Karpas-422 (cell line): ENCODE measurements around the gene LMO7. TPM values are rescaled to one million over a fixed set of nuclear protein-coding genes. Genes with fewer than 3 reads are reported as not detected.

Source experiments
- DNase-seq: peaks from one replicate; pipeline ENCODE4 v3.0.0-alpha.2; 2015
- H2AFZ ChIP-seq: fragments of 200-600 bp; sonication (generic); 2 replicates; pipeline ENCODE4 v1.6.1; 2014; ENCODE audit warnings: antibody characterized with exemption, low read length, mixed read lengths
- H3K27ac ChIP-seq: fragments of 200-600 bp; sonication (generic); 2 replicates; pipeline ENCODE4 v1.5.1; 2014; ENCODE audit warnings: mild to moderate bottlenecking, low read length, moderate library complexity
- H3K27me3 ChIP-seq: fragments of 200-600 bp; sonication (generic); 2 replicates; pipeline ENCODE4 v1.6.1; 2014; ENCODE audit warnings: low read length, mixed read lengths
- H3K36me3 ChIP-seq: fragments of 200-600 bp; sonication (generic); 2 replicates; pipeline ENCODE4 v1.6.1; 2014; ENCODE audit warnings: low read length, mixed read lengths; ENCODE audit not compliant: insufficient read depth
- H3K4me1 ChIP-seq: fragments of 200-600 bp; sonication (generic); 2 replicates; pipeline ENCODE4 v1.6.1; 2014; ENCODE audit warnings: mild to moderate bottlenecking, low read length, mixed read lengths
- H3K4me2 ChIP-seq: fragments of 200-600 bp; sonication (generic); 2 replicates; pipeline ENCODE4 v1.6.1; 2014; ENCODE audit warnings: low read length, low read depth, mild to moderate bottlenecking; ENCODE audit not compliant: poor library complexity, severe bottlenecking
- H3K4me3 ChIP-seq: fragments of 200-600 bp; sonication (generic); 2 replicates; pipeline ENCODE4 v1.5.1; 2014; ENCODE audit warnings: mild to moderate bottlenecking, antibody characterized with exemption, low read length, mixed read lengths
- H3K79me2 ChIP-seq: fragments of 200-600 bp; sonication (generic); 2 replicates; pipeline ENCODE4 v1.6.1; 2014; ENCODE audit warnings: mild to moderate bottlenecking, low read length, mixed read lengths
- H3K9ac ChIP-seq: fragments of 200-600 bp; sonication (generic); 2 replicates; pipeline ENCODE4 v1.6.0; 2014; ENCODE audit warnings: low read length
- H3K9me2 ChIP-seq: fragments of 200-600 bp; sonication (generic), shearing (Covaris generic); replicated peaks from 2 replicates; pipeline ENCODE4 v1.6.0; 2014; ENCODE audit warnings: mild to moderate bottlenecking, low read length, moderate library complexity; ENCODE audit not compliant: insufficient read depth
- H3K9me3 ChIP-seq: fragments of 300-700, 200-600 bp; sonication (generic); 2 replicates; pipeline ENCODE4 v1.6.1; 2014; ENCODE audit warnings: low read length, mixed read lengths
- H4K20me1 ChIP-seq: fragments of 200-600 bp; sonication (generic); 2 replicates; pipeline ENCODE4 v1.6.1; 2014; ENCODE audit warnings: mild to moderate bottlenecking, antibody characterized with exemption, low read length, low read depth; ENCODE audit not compliant: insufficient read depth
- total RNA-seq: library from RNA; depleted of rRNA; stranded (reverse); fragments of >200 nt; shearing (Covaris generic); gene quantifications from 2 replicates; pipeline ENCODE4 v1.2.3, GENCODE V29; 2014; ENCODE audit warnings: low replicate concordance; rRNA removed

Gene LMO7
- 31.9 and 40.0 TPM in 2 replicates for total RNA-seq

DNA sequence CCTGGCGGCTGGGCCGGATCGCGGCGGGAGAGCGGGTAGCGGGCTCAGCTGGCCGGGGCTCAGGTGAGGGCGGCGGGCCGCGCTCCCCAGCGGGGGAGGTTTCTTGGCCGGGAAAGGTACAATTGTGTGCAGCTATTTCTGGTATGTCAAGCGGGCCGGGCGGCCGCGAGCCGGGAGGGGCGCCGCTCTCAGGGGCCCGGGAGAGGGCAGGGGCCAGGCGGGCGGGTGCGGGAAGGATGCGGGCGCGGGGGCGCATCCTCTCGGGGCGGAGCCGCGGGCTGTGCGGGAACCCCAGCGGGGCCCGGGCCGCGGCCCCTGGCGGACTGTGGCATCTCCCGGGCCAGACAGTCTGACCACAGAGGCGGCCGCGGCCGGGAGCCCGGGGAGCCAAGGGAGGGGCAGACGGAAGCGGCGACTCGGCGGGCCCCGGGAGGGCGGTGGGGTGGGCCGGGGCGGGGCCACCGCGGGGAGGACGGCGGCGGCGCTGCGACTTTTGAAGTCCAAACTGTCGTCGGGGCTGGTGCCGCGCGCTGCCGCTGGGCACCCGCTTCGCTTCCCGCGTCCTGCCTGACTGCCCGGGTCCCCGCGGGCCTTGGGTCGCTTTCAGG is at the start of gene LMO7:
Gene LMO7 (plus strand): TSS at position 503 of the 608 bp plus-strand sequence. CDS start 328 bp downstream, outside the sequence.
- Histone ChIP-seq H3K9me3 (no peaks in the 10 kb centered on the region), H3K27me3 (no peaks in the 10 kb centered on the region), H3K9ac (peak within 1 kb of the TSS; percentile 74), H3K79me2 (peaks cover 10% of the 10 kb centered on the region; the same call in 1 of the 2 replicates), H2AFZ (peak within 1 kb of the TSS; percentile 97), H3K4me2 (peak within 1 kb of the TSS; percentile 81), H3K4me3 (peak within 1 kb of the TSS; percentile 82), H3K4me1 (peaks cover 22% of the 10 kb centered on the region), H3K27ac (no peak within 1 kb of the TSS), H3K36me3 (no peaks in the 10 kb centered on the region), H4K20me1 (no peaks in the 10 kb centered on the region), H3K9me2 (no peaks in the 10 kb centered on the region)
- peak; percentile 79 for DNase-seq

DNA sequence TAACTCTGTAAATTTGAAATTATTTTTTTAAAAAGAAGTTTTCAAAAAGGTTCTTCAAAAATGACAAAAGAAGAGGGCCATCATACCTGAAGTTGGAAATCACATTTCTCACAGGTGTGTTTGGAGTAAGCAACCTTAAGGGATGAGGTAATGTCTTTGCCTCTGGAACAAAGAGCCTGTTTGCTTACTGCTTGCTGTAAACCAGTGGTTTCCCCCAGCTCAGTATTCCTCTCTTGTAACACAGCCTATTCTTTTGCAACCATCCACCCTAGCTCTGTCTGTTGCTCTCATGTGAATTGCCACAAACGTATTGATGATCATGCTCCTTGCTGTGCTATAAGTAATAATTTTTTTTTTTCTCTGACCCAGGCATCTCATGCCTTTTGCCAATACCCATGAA is 48.5 kb upstream of the LMO7 start:
- Histone ChIP-seq H3K36me3 (peaks cover 65% of the 10 kb centered on the region), H3K9me2 (no peaks in the 10 kb centered on the region), H2AFZ (no peak overlapping the region), H3K4me1 (peaks cover 3% of the 10 kb centered on the region; the same call in 1 of the 2 replicates), H3K4me3 (no peak overlapping the region), H3K9ac (no peak overlapping the region), H3K9me3 (peaks cover 3% of the 10 kb centered on the region; the same call in 1 of the 2 replicates), H3K27me3 (no peaks in the 10 kb centered on the region), H4K20me1 (no peaks in the 10 kb centered on the region), H3K4me2 (no peak overlapping the region), H3K79me2 (peaks cover 63% of the 10 kb centered on the region), H3K27ac (no peak overlapping the region)
- DNase-seq, result no peak

DNA sequence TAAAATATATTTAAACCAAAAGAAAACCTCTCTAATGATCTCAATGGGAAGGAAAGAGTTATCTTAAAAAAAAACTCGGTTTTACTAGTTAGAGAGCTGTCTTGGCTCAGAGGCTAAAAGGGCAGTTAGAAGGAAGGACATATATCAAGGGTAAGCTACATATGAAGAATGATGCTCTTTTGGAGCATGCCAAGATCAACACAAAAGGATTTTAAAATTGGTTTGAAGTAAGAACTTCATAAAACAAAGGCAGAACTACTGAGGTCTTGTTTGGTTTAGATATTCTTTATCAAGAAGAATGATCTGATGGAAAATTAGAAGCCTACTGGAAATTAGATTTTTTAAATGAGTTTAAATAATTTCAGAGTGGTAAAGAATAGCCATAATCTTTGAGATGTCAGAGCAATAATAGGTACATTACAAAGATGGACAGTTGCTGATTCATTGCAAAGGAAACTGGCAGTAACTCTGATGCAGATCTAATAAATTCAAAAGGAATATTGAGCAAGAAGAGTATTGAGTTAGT is 39.4 kb upstream of the LMO7 start:
- H3K4me1 ChIP-seq, result no peaks in the 10 kb centered on the region
- H3K4me2 ChIP-seq, result no peak overlapping the region
- no peak for DNase-seq
- no peak overlapping the region for H2AFZ ChIP-seq
- H3K9me2 ChIP-seq, result no peaks in the 10 kb centered on the region
- no peaks in the 10 kb centered on the region for H3K27me3 ChIP-seq
- peaks cover 33% of the 10 kb centered on the region for H3K36me3 ChIP-seq
- no peak overlapping the region for H3K27ac ChIP-seq
- no peak overlapping the region for H3K9ac ChIP-seq
- H3K9me3 ChIP-seq, result no peaks in the 10 kb centered on the region
- no peak overlapping the region for H3K4me3 ChIP-seq
- no peaks in the 10 kb centered on the region for H4K20me1 ChIP-seq
- H3K79me2 ChIP-seq, result peaks cover 43% of the 10 kb centered on the region

DNA sequence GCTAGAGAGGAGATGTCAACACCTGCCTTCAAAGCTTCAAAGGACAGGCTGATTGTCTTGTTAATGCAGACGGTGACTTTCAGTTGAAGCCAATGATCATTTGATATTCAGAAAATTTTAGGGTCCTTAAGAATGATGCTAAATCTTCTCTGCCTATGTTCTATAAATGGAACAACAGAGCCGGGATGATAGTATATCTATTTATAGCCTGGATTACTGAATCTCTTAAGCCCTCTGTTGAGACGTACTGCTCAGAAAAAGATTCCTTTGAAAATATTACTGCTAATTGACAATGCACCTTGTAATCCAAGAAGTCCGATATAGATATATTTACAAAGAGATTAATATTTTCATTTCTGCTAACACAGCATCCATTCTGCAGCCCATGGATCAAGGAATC is 35.8 kb upstream of the LMO7 start:
- Histone ChIP-seq H3K9me3 (no peaks in the 10 kb centered on the region), H3K27me3 (no peaks in the 10 kb centered on the region), H3K9ac (no peak overlapping the region), H3K4me2 (no peak overlapping the region), H3K36me3 (peaks cover 31% of the 10 kb centered on the region), H3K4me3 (no peak overlapping the region), H3K9me2 (no peaks in the 10 kb centered on the region), H3K79me2 (peaks cover 21% of the 10 kb centered on the region; the same call in 1 of the 2 replicates), H3K27ac (no peak overlapping the region), H4K20me1 (no peaks in the 10 kb centered on the region), H3K4me1 (no peaks in the 10 kb centered on the region), H2AFZ (no peak overlapping the region)
- no peak for DNase-seq

DNA sequence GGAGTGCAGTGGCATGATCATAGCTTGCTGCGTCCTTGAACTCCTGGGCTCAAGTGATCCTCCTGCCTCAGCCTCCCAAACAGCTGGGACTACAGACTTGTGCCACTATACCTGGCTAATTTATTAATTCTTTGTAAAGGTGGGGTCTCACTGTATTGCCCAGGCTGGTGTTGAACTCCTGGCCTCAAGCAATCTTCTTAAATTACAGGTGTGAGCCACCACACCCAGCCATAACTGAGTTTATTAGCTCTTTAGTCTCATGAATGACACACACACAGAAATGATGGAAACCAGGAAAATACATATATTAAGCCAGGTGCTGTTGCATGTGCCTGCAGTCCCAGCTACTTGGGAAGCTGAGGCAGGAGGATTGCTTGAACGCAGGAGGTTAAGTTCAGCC is 33.1 kb upstream of the LMO7 start:
- Histone ChIP-seq H3K36me3 (peaks cover 22% of the 10 kb centered on the region; the same call in 1 of the 2 replicates), H2AFZ (no peak overlapping the region)

DNA sequence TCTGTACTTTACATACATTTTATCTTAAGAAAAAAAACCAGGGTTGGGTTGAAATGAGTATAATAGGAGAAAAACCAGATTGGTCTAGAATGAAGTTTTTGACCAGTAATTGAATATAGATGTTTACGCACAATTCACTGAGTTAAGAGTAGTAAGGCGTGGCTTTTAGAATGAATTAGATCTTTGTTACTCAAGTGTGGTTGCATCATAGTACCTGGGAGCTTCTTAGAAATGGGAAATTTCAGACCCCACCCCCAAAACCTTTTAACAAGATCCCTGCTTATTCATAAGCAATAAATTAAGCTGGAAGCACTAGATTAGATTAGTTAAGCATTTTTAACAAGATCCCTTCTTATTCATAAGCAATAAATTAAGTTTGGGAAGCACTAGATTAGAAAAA is 28.7 kb upstream of the LMO7 start:
- no peak for DNase-seq
- Histone ChIP-seq H3K9ac (no peak overlapping the region), H4K20me1 (no peaks in the 10 kb centered on the region), H3K4me1 (no peaks in the 10 kb centered on the region), H3K27ac (no peak overlapping the region), H2AFZ (no peak overlapping the region), H3K4me2 (no peak overlapping the region), H3K79me2 (no peaks in the 10 kb centered on the region), H3K36me3 (peaks cover 14% of the 10 kb centered on the region; the same call in 1 of the 2 replicates), H3K27me3 (no peaks in the 10 kb centered on the region), H3K4me3 (no peak overlapping the region), H3K9me2 (no peaks in the 10 kb centered on the region), H3K9me3 (no peaks in the 10 kb centered on the region)

More for the DNA sequence above, 33.1 kb upstream of the LMO7 start:
- H3K4me3 ChIP-seq, result no peak overlapping the region
- H3K27ac ChIP-seq, result no peak overlapping the region
- peaks cover 11% of the 10 kb centered on the region; the same call in 1 of the 2 replicates for H3K79me2 ChIP-seq
- no peak for DNase-seq
- no peak overlapping the region for H3K9ac ChIP-seq
- H3K4me2 ChIP-seq, result no peak overlapping the region
- H3K9me3 ChIP-seq, result no peaks in the 10 kb centered on the region
- H3K4me1 ChIP-seq, result no peaks in the 10 kb centered on the region
- no peaks in the 10 kb centered on the region for H3K27me3 ChIP-seq
- H3K9me2 ChIP-seq, result no peaks in the 10 kb centered on the region
- H4K20me1 ChIP-seq, result no peaks in the 10 kb centered on the region

DNA sequence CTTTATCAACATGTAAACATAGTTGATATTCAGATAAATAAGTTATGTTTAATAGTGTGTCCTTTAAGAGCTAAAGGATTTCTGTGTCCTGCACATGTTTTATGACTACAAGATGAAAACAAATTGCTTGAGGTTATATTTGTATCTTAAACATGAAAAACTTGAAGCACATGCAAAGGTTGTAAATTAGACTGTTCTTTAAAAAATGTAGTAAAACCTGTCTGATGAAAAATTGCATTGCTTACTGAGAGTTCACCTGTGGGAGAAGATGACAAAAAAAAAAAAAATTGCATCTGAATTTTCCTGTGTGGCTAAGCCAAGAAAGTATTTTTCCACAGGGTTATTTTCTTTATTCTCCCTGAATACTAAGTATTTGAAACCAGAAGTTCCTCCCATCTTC is 25.7 kb upstream of the LMO7 start:
- no peak overlapping the region for H3K4me3 ChIP-seq
- no peaks in the 10 kb centered on the region for H3K27me3 ChIP-seq
- no peaks in the 10 kb centered on the region for H3K4me1 ChIP-seq
- H3K36me3 ChIP-seq, result peaks cover 8% of the 10 kb centered on the region; the same call in 1 of the 2 replicates
- no peak overlapping the region for H3K9ac ChIP-seq
- H3K4me2 ChIP-seq, result no peak overlapping the region
- H3K9me2 ChIP-seq, result no peaks in the 10 kb centered on the region
- H3K79me2 ChIP-seq, result no peaks in the 10 kb centered on the region; the same call in none of the 2 replicates
- no peak for DNase-seq
- no peak overlapping the region for H3K27ac ChIP-seq
- no peaks in the 10 kb centered on the region for H3K9me3 ChIP-seq
- no peaks in the 10 kb centered on the region for H4K20me1 ChIP-seq
- H2AFZ ChIP-seq, result no peak overlapping the region

DNA sequence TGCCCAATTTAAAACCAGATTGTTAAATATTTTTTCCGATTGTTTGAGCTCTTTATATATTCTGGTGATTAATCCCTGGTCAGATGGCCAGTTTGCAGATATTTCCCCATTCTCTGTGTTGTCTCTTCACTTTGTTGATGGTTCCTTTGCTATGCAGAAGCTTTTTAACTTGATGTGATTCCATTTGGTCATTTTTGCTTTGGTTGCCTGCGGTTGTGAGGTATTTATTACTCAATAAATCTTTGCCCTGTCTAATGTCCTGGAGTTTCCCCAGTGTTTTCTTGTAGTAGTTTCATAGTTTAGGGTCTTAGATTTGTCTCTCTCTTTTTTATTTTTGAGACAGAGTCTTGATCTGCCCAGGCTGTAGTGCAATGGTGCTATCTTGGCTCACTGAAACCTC is 23.8 kb upstream of the LMO7 start:
- H3K27me3 ChIP-seq, result no peaks in the 10 kb centered on the region
- H4K20me1 ChIP-seq, result no peaks in the 10 kb centered on the region
- H3K79me2 ChIP-seq, result no peaks in the 10 kb centered on the region; the same call in none of the 2 replicates
- no peak overlapping the region for H3K4me2 ChIP-seq
- no peaks in the 10 kb centered on the region for H3K4me1 ChIP-seq
- DNase-seq, result no peak
- no peaks in the 10 kb centered on the region for H3K9me3 ChIP-seq
- no peak overlapping the region for H3K9ac ChIP-seq
- H3K36me3 ChIP-seq, result no peaks in the 10 kb centered on the region; the same call in 1 of the 2 replicates
- no peak overlapping the region for H3K27ac ChIP-seq
- no peaks in the 10 kb centered on the region for H3K9me2 ChIP-seq
- H2AFZ ChIP-seq, result no peak overlapping the region
- H3K4me3 ChIP-seq, result no peak overlapping the region
